NB4 (cell line): ENCODE results near the gene ADK.

ENCODE experiments used
- CTCF ChIP-seq: IDR thresholded peaks from one replicate; pipeline ENCODE4 v1.5.1; 2012; ENCODE audit warnings: low read depth, low read length
- MAX ChIP-seq: IDR thresholded peaks from 2 replicates; pipeline ENCODE4 v1.6.1; 2011; ENCODE audit warnings: low read depth, low read length
- POLR2A ChIP-seq: IDR thresholded peaks from 2 replicates; pipeline ENCODE4 v1.6.1; 2011; ENCODE audit warnings: mild to moderate bottlenecking; ENCODE audit not compliant: insufficient read length; ENCODE audit errors: extremely low read depth

GRCh38 chr10:74194999-74195398, 44.0 kb downstream of the ADK start:
- no peak for TF ChIP-seq MAX
- no peak for TF ChIP-seq POLR2A
- TF ChIP-seq CTCF = no peak
